ENCODE results near the gene COQ6.
"Not testable (repeated sequence)": the region's sequence is repeated elsewhere in the genome, so short reads cannot be mapped to it uniquely, and the experiment has no call there.

COQ6 gene

GRCh38 chr14:73977896-73978295 is 27.8 kb downstream of the COQ6 start:
- DNase-seq (ENCODE audit: extremely low read depth in 1 of 2, low read depth in 1 of 2), result no peak

GRCh38 chr14:73988065-73988464 is 38.0 kb downstream of the COQ6 start:
- no peak for DNase-seq (ENCODE audit: extremely low read depth in 1 of 2, low read depth in 1 of 2)

- not testable (repeated sequence) for DNase-seq (ENCODE audit: extremely low read depth in 1 of 2, low read depth in 1 of 2)
These were observed 38.6 kb downstream of the COQ6 start for GRCh38 chr14:73988656-73989055.

GRCh38 chr14:73991092-73991491 is 41.0 kb downstream of the COQ6 start:
- DNase-seq (ENCODE audit: extremely low read depth in 1 of 2, low read depth in 1 of 2), result no peak

GRCh38 chr14:73994926-73995325 is 44.8 kb downstream of the COQ6 start:
- DNase-seq (ENCODE audit: extremely low read depth in 1 of 2, low read depth in 1 of 2), result not testable (repeated sequence)

- no peak for DNase-seq (ENCODE audit: extremely low read depth in 1 of 2, low read depth in 1 of 2)
These were observed 45.9 kb downstream of the COQ6 start for GRCh38 chr14:73995977-73996378.

GRCh38 chr14:73996731-73997107 is 46.6 kb downstream of the COQ6 start:
- no peak for DNase-seq (ENCODE audit: extremely low read depth in 1 of 2, low read depth in 1 of 2)

GRCh38 chr14:73997108-73997943 is 47.2 kb downstream of the COQ6 start:
- DNase-seq (ENCODE audit: extremely low read depth in 1 of 2, low read depth in 1 of 2), result no peak

GRCh38 chr14:73997944-73998447 is 47.9 kb downstream of the COQ6 start:
- no peak for DNase-seq (ENCODE audit: extremely low read depth in 1 of 2, low read depth in 1 of 2)

- no peak for DNase-seq (ENCODE audit: extremely low read depth in 1 of 2, low read depth in 1 of 2)
These were observed 48.6 kb downstream of the COQ6 start for GRCh38 chr14:73998726-73999125.

GRCh38 chr14:74005664-74006063 is 55.6 kb downstream of the COQ6 start:
- not testable (repeated sequence) for DNase-seq (ENCODE audit: extremely low read depth in 1 of 2, low read depth in 1 of 2)

GRCh38 chr14:74008843-74009499 is 58.9 kb downstream of the COQ6 start:
- DNase-seq (ENCODE audit: extremely low read depth in 1 of 2, low read depth in 1 of 2), result no peak

Measured in stimulated activated CD8-positive, alpha-beta memory T cell treated with anti-CD3 and anti-CD28 coated beads, Interleukin-7, amount 100 ng/mL, for 48 hours (primary cell).